Motor neuron (in vitro differentiated cells): ENCODE results near the gene PFDN4. TPM values are rescaled to one million over a fixed set of nuclear protein-coding genes. Genes with fewer than 3 reads are reported as not detected.

Experiments used
- total RNA-seq, 8 experiments: library from RNA; unstranded; fragments of 300-600 nt; gene quantifications; 2 replicates each; pipeline versions ENCODE4 v1.2.3 to v1.2.4, GENCODE V29; 2022

PFDN4 gene
- total RNA-seq, 8 experiments from 2014 or later, result 77.6 to 149 (median 137) TPM

Other genes starting within 250 kb of the PFDN4 start
- gene BCAS1, start 137.5 kb upstream of the PFDN4 start, total RNA-seq, result 1 to 10 TPM in 1 of 8 experiments, under 1 TPM in 7; 0.05 to 1.3 (median 0.28) TPM
- gene CYP24A1, start 34.1 kb upstream of the PFDN4 start, total RNA-seq, result 1 to 10 TPM in 2 of 8 experiments, under 1 TPM in 4, not detected in 2; 0.04 to 2.8 (median 0.40) TPM